ENCODE data around the gene TIMP4. TPM values are rescaled to one million over a fixed set of nuclear protein-coding genes. Genes with fewer than 3 reads are reported as not detected.

The TIMP4 gene
- total and polyA plus RNA-seq, 2 of the 4 experiments (the other 2 are of a cell fraction) = 0.39 to 0.54 TPM

DNA sequence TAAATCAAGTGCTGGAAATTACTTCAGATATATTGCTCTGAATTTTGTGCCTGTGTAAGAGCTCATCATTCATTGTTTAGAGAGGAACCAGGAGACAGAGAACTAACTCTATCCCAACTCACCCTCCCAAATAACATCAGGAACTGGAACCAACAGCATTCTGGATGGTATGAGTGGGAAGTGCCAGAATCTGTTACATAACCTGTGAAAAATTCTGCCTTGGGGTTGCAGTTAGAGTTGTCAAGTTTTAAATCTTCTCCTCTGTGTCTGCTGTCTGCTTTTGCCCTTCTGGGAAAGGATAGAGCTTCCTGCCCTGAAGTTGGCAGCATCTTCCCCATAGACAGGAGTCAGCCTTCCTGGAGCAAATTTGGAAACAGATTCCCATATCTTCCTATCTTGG, 41.2 kb downstream of the TIMP4 start:
- Histone ChIP-seq H3K56ac (ENCODE audit: extremely low read depth, insufficient read depth, low read length) (no peak overlapping the region), H3K36me3 (ENCODE audit: control insufficient read depth, insufficient read depth, low read length) (no peaks in the 10 kb centered on the region), H3K23ac (ENCODE audit: low read depth, low read length) (no peak overlapping the region), H3K9ac (ENCODE audit: low read depth, low read length) (no peak overlapping the region), H2BK15ac (ENCODE audit: low read depth, low read length) (no peak overlapping the region), H4K5ac (ENCODE audit: low read depth, low read length) (no peak overlapping the region), H2BK5ac (ENCODE audit: low read depth, low read length, poor library complexity, severe bottlenecking) (no peak overlapping the region), H3K9me1 (ENCODE audit: insufficient read depth, low read length) (no peaks in the 10 kb centered on the region), H3K27ac (ENCODE audit: insufficient read depth, low read length) (no peak overlapping the region), H3K4me3 (ENCODE audit: insufficient read depth, low read depth, low read length) (no peak overlapping the region), H3K4ac (ENCODE audit: low read depth, low read length) (no peak overlapping the region), H3K18ac (ENCODE audit: low read depth, low read length) (no peak overlapping the region), H3K9me3 (ENCODE audit: control insufficient read depth, insufficient read depth, low read length) (no peaks in the 10 kb centered on the region), H2AK5ac (ENCODE audit: low read depth, low read length) (no peak overlapping the region), H3K14ac (replicated peaks; ENCODE audit: low read depth, low read length) (no peak overlapping the region), H2BK120ac (ENCODE audit: low read depth, low read length) (no peak overlapping the region), H3K4me2 (ENCODE audit: low read depth, low read length) (no peak overlapping the region), H4K91ac (ENCODE audit: insufficient read depth, low read depth, low read length) (no peak overlapping the region), H3K79me1 (ENCODE audit: low read depth in 1 of 2, low read length in 2 of 2) (no peaks in the 10 kb centered on the region), H4K20me1 (ENCODE audit: insufficient read depth, low read length) (no peaks in the 10 kb centered on the region), H2AFZ (replicated peaks; ENCODE audit: low read length, poor library complexity) (no peak overlapping the region), H4K8ac (ENCODE audit: low read depth in 2 of 2, low read length in 2 of 2) (no peak overlapping the region), H2BK20ac (ENCODE audit: low read depth, low read length) (no peak overlapping the region), H2AK9ac (replicated peaks; ENCODE audit: low read depth, low read length, poor library complexity) (no peak overlapping the region), H3K4me1 (ENCODE audit: control insufficient read depth, insufficient read depth, low read length) (no peaks in the 10 kb centered on the region), H3K27me3 (ENCODE audit: control insufficient read depth, insufficient read depth, low read length) (peaks cover 20% of the 10 kb centered on the region)
- CTCF ChIA-PET = no interaction called here
- TF ChIP-seq RFX5 (IDR thresholded peaks at IDR 0.05; ENCODE audit: low read depth, low read length) = no peak
- TF ChIP-seq BHLHE40 (IDR thresholded peaks at IDR 0.05; ENCODE audit: low read depth, low read length) = no peak
- TF ChIP-seq, protein P1, sequence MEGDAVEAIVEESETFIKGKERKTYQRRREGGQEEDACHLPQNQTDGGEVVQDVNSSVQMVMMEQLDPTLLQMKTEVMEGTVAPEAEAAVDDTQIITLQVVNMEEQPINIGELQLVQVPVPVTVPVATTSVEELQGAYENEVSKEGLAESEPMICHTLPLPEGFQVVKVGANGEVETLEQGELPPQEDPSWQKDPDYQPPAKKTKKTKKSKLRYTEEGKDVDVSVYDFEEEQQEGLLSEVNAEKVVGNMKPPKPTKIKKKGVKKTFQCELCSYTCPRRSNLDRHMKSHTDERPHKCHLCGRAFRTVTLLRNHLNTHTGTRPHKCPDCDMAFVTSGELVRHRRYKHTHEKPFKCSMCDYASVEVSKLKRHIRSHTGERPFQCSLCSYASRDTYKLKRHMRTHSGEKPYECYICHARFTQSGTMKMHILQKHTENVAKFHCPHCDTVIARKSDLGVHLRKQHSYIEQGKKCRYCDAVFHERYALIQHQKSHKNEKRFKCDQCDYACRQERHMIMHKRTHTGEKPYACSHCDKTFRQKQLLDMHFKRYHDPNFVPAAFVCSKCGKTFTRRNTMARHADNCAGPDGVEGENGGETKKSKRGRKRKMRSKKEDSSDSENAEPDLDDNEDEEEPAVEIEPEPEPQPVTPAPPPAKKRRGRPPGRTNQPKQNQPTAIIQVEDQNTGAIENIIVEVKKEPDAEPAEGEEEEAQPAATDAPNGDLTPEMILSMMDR (conservative IDR thresholded peaks at IDR 0.05; ENCODE audit: low read depth, low read length) = no peak
- no peak for TF ChIP-seq MAFK (IDR thresholded peaks at IDR 0.05; ENCODE audit: low read depth, low read length)
- no peak for TF ChIP-seq MXI1 (IDR thresholded peaks at IDR 0.05; ENCODE audit: borderline replicate concordance, low read depth, low read length)
- TF ChIP-seq, protein P2, sequence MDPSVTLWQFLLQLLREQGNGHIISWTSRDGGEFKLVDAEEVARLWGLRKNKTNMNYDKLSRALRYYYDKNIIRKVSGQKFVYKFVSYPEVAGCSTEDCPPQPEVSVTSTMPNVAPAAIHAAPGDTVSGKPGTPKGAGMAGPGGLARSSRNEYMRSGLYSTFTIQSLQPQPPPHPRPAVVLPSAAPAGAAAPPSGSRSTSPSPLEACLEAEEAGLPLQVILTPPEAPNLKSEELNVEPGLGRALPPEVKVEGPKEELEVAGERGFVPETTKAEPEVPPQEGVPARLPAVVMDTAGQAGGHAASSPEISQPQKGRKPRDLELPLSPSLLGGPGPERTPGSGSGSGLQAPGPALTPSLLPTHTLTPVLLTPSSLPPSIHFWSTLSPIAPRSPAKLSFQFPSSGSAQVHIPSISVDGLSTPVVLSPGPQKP (IDR thresholded peaks at IDR 0.05; ENCODE audit: borderline replicate concordance, low read depth, low read length) = no peak
- TF ChIP-seq CHD1 (IDR thresholded peaks at IDR 0.05; ENCODE audit: low read depth, low read length) = no peak
- TF ChIP-seq FOS (IDR thresholded peaks at IDR 0.05; ENCODE audit: low read depth, low read length) = no peak
- no peak for TF ChIP-seq RAD21 (IDR thresholded peaks at IDR 0.05; ENCODE audit: low read length)
- no peak for TF ChIP-seq SMC3 (IDR thresholded peaks at IDR 0.05; ENCODE audit: low read depth, low read length)
- TF ChIP-seq, protein P3, sequence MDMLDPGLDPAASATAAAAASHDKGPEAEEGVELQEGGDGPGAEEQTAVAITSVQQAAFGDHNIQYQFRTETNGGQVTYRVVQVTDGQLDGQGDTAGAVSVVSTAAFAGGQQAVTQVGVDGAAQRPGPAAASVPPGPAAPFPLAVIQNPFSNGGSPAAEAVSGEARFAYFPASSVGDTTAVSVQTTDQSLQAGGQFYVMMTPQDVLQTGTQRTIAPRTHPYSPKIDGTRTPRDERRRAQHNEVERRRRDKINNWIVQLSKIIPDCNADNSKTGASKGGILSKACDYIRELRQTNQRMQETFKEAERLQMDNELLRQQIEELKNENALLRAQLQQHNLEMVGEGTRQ (IDR thresholded peaks at IDR 0.05; ENCODE audit: low read depth, low read length) = no peak
- TF ChIP-seq NFE2L2 (IDR thresholded peaks at IDR 0.05; ENCODE audit: low read depth, low read length) = no peak
- TF ChIP-seq POLR2A (IDR thresholded peaks at IDR 0.05; ENCODE audit: low read depth, low read length) = no peak
- TF ChIP-seq MAZ (IDR thresholded peaks at IDR 0.05; ENCODE audit: borderline replicate concordance, low read depth, low read length) = no peak
- no peak for TF ChIP-seq CEBPB (IDR thresholded peaks at IDR 0.05; ENCODE audit: low read depth, low read length)
- no peak for TF ChIP-seq RCOR1 (IDR thresholded peaks at IDR 0.05; ENCODE audit: insufficient replicate concordance, low read length)
- dilution Hi-C loops (cut with HindIII; ENCODE audit: low sequenced_read_pairs, unreplicated experiment) = no loop called here
- no TSS peak for BruUV-seq (replicated peaks)
- DNase-seq = no peak
- no peak for ATAC-seq (ENCODE audit: low read depth)
- POLR2A ChIA-PET (ENCODE audit: unreplicated experiment) = no interaction called here
- in situ Hi-C loops (cut with MboI; ENCODE audit: low sequenced_read_pairs) = no loop called here
- intact Hi-C loops (cut with micrococcal nuclease) = no loop called here
